Activated T-cell treated with anti-CD3 and anti-CD28 coated beads, Interleukin-2, amount 50 U/mL, for 4 hours (primary cell): ENCODE data around the gene RELT. TPM values are rescaled to one million over a fixed set of nuclear protein-coding genes. Genes with fewer than 3 reads are reported as not detected.
A peak's percentile ranks its signal among the peaks of the same experiment; 100 is the strongest.

Experiments
- ATAC-seq, 2 donors: fragments of 200-7000 bp; cut with Tn5 transposase; one replicate each; pipeline ENCODE4 v1.10.0; 2021
- DNase-seq: peaks from one replicate; pipeline ENCODE4 v3.0.0-alpha.2; 2020
- H3K27me3 Mint-ChIP-seq: one replicate; pipeline ENCODE4 v1.8.0; 2021; ENCODE audit warnings: low read depth, mixed read lengths
- H3K36me3 Mint-ChIP-seq: one replicate; pipeline ENCODE4 v1.8.0; 2022; ENCODE audit warnings: mixed read lengths; ENCODE audit not compliant: insufficient read depth
- H3K4me1 Mint-ChIP-seq: one replicate; pipeline ENCODE4 v1.8.0; 2021; ENCODE audit warnings: low read depth, mixed read lengths
- H3K4me3 Mint-ChIP-seq: one replicate; pipeline ENCODE4 v1.8.0; 2021; ENCODE audit warnings: mild to moderate bottlenecking, moderate library complexity, mixed read lengths
- H3K9me3 Mint-ChIP-seq: one replicate; pipeline ENCODE4 v1.8.0; 2021; ENCODE audit warnings: mixed read lengths
- total RNA-seq, 3 donors: library from RNA; stranded (reverse); gene quantifications; one replicate each; pipeline ENCODE4 v1.2.1, GENCODE V29; 2021

The RELT gene
- total RNA-seq, 3 donors from 2014 or later, result 31.3 to 36.6 (median 32.5) TPM

GRCh38 chr11:73342633-73343032 lies 33.6 kb upstream of the RELT start:
- Mint-ChIP-seq H3K27me3 (peaks cover 2% of the 10 kb centered on the region), H3K36me3 (no peaks in the 10 kb centered on the region), H3K9me3 (no peaks in the 10 kb centered on the region), H3K4me3 (no peak overlapping the region), H3K4me1 (no peaks in the 10 kb centered on the region)
- no peak for ATAC-seq
- DNase-seq, result no peak

DNA sequence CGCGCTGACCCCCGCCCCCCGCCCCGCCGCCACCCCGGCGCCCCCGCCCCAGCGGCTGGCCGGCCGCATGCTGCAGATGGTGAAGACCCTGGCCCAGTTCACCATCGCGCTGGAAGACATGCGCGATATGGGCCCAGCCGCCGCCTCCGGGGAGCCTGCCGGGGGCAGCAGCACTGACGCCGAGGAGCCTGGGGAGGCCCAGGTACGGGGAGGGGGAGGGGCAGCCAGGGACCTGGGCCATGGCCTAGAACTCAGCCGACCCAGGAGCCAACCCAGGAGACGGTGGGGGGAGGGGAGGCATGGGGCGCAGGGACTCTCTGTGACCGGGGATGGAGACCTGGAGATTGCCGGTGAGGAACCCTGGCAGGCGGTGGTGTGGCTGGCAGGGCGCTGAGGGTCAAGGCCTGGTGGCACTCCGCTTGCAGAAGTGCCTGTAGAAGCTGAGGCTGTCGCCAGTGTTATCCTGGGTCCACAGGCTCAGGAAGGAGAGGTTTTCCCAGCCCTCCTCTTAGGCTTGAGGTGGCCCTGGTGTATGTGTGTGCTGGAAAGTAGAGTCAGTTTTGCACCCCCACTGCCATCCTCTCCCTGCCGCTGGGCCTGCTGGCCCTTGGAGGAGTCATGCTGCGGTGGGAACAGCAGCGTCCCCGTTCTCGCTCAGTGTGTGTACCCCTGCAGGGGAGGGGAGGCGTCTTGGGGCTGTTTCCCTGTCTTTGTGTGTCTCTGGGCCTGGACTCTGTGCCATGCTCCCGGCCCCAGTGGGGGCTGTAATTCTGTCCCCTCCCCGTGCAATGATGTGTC lies 32.9 kb upstream of the RELT start:
- no peak for DNase-seq
- no peak overlapping the region for H3K4me3 Mint-ChIP-seq
- ATAC-seq, result no peak
- no peaks in the 10 kb centered on the region for H3K4me1 Mint-ChIP-seq
- H3K27me3 Mint-ChIP-seq, result peaks cover 2% of the 10 kb centered on the region
- no peaks in the 10 kb centered on the region for H3K36me3 Mint-ChIP-seq
- no peaks in the 10 kb centered on the region for H3K9me3 Mint-ChIP-seq

GRCh38 chr11:73344191-73344607 lies 32.0 kb upstream of the RELT start:
- Mint-ChIP-seq H3K4me1 (no peaks in the 10 kb centered on the region), H3K4me3 (no peak overlapping the region), H3K36me3 (no peaks in the 10 kb centered on the region), H3K27me3 (peaks cover 2% of the 10 kb centered on the region), H3K9me3 (no peaks in the 10 kb centered on the region)
- ATAC-seq, result no peak
- no peak for DNase-seq

GRCh38 chr11:73345481-73346160 lies 30.6 kb upstream of the RELT start:
- Mint-ChIP-seq H3K4me1 (no peaks in the 10 kb centered on the region), H3K9me3 (no peaks in the 10 kb centered on the region), H3K27me3 (peaks cover 2% of the 10 kb centered on the region), H3K4me3 (no peak overlapping the region), H3K36me3 (no peaks in the 10 kb centered on the region)
- DNase-seq (no peak), ATAC-seq (no peak)

- no peak overlapping the region for H3K4me3 Mint-ChIP-seq
- peaks cover 2% of the 10 kb centered on the region for H3K27me3 Mint-ChIP-seq
- no peaks in the 10 kb centered on the region for H3K36me3 Mint-ChIP-seq
- H3K4me1 Mint-ChIP-seq, result no peaks in the 10 kb centered on the region
- no peaks in the 10 kb centered on the region for H3K9me3 Mint-ChIP-seq
- DNase-seq (no peak), ATAC-seq (no peak)
Observed at GRCh38 chr11:73346186-73346935, 29.8 kb upstream of the RELT start.

DNA sequence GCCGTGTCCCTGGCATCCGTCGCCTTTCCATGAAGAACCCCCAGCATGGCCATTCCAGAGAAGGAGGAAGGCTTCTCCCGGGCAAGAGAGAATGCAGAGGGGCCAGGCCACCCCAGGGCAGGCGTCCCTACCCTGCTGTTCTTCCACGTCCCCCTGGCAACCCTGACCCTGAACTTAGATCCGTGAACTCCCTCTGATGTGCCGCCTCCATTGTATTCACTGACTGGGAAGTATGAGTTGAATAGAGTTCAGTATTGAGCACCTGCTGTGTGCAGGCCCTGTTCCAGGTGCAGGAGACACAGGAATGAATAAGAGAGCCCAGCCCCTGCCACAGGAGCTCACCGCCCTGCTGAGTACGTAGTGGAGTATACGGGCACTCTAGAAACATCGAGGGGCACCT lies 29.1 kb upstream of the RELT start:
- no peaks in the 10 kb centered on the region for H3K36me3 Mint-ChIP-seq

DNA sequence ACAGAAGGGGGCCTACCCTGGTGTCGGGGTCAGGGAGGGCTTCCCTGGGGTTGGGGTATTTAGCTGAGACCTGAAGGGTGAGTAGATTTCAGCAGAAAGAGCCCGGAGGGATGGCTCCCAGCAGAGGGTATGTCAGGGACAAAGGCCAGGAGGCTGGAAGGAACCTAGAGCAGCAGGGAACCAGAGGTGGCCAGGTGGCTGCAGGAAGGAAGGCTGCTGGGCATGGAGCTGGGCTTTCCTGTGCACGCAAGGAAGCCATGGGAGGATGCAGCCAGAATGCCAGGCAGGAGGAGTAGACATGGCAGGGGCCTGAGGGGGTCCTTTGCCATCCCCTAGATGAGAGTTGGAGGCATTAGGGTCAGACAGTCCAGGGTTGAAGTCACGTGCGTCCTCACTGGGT lies 27.4 kb upstream of the RELT start:
- no peak overlapping the region for H3K4me3 Mint-ChIP-seq
- H3K36me3 Mint-ChIP-seq, result no peaks in the 10 kb centered on the region
- peaks cover 2% of the 10 kb centered on the region for H3K27me3 Mint-ChIP-seq
- DNase-seq (no peak), ATAC-seq (no peak)
- H3K9me3 Mint-ChIP-seq, result no peaks in the 10 kb centered on the region
- H3K4me1 Mint-ChIP-seq, result no peaks in the 10 kb centered on the region

More for the DNA sequence above, 29.1 kb upstream of the RELT start:
- Mint-ChIP-seq H3K4me3 (no peak overlapping the region), H3K9me3 (no peaks in the 10 kb centered on the region), H3K27me3 (peaks cover 2% of the 10 kb centered on the region), H3K4me1 (no peaks in the 10 kb centered on the region)
- ATAC-seq, result no peak
- DNase-seq, result no peak

DNA sequence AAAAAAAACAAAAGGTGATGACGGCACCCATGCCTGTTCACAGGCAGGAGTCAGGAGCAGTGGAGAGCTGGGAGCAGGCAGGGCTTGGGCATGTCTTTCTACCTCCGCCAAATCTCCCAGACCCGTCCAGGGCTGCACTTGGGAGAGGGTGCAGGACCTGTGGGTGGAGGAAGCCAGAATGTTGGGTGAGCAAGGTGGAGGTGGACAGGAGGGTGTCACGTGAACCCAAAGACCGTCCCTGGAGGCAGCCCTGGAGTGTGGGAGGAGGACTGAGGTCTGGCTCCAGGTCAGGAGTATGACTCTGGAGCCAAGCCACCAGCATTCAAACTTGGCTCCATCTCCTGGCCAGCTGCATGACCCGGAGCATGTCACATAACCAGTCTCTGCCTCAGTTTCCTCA lies 26.6 kb upstream of the RELT start:
- Mint-ChIP-seq H3K4me1 (no peaks in the 10 kb centered on the region), H3K9me3 (no peaks in the 10 kb centered on the region), H3K27me3 (peaks cover 2% of the 10 kb centered on the region), H3K4me3 (no peak overlapping the region), H3K36me3 (no peaks in the 10 kb centered on the region)
- ATAC-seq, result no peak
- DNase-seq, result no peak

DNA sequence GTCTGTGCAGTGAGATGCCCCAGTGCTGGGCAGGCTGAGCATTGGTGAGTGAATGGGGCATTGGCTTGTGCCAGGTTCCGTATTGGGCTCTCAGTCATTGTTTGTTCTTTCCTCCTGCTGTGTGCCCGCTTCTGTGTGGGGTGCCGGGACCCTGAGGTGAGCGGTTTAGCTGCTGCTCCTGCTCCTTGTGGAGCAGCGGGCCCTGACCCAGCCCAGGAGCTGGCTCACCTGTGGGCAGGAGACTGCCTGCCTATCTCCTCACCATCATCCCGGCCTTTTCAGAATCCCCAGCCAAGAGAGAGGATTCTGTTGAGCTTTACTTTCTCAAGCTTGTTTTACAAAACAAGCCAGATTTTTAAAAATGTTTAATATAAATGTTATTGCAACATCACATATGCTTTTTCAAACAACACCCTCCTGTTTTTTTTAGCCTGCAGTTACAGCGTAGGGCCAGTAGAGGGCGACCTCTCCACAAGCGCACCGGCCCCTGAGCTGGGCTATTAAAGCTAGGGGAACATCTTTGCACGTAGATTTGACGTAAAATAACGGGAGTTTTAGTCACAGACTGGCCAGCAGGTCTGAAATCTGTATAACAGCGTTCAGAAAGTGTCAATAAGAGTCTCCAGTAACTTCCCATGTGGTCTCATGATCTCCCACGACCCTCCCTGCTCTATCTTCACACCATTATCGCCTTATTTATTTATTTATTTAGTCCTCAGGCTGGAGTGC lies 25.1 kb upstream of the RELT start:
- H3K27me3 Mint-ChIP-seq, result no peaks in the 10 kb centered on the region
- peak; percentile 46 for DNase-seq
- no peaks in the 10 kb centered on the region for H3K9me3 Mint-ChIP-seq
- peak; percentile 70 to 78 for ATAC-seq
- no peak overlapping the region for H3K4me3 Mint-ChIP-seq
- no peaks in the 10 kb centered on the region for H3K4me1 Mint-ChIP-seq
- H3K36me3 Mint-ChIP-seq, result no peaks in the 10 kb centered on the region

GRCh38 chr11:73353422-73353821 lies 22.8 kb upstream of the RELT start:
- H3K4me1 Mint-ChIP-seq, result no peaks in the 10 kb centered on the region
- ATAC-seq (no peak), DNase-seq (no peak)
- no peaks in the 10 kb centered on the region for H3K36me3 Mint-ChIP-seq
- H3K27me3 Mint-ChIP-seq, result no peaks in the 10 kb centered on the region
- H3K4me3 Mint-ChIP-seq, result no peak overlapping the region
- H3K9me3 Mint-ChIP-seq, result no peaks in the 10 kb centered on the region

GRCh38 chr11:73355109-73355508 lies 21.1 kb upstream of the RELT start:
- ATAC-seq, result no peak
- no peaks in the 10 kb centered on the region for H3K9me3 Mint-ChIP-seq
- DNase-seq, result no peak
- no peaks in the 10 kb centered on the region for H3K27me3 Mint-ChIP-seq
- H3K4me1 Mint-ChIP-seq, result no peaks in the 10 kb centered on the region
- H3K36me3 Mint-ChIP-seq, result no peaks in the 10 kb centered on the region
- H3K4me3 Mint-ChIP-seq, result no peak overlapping the region

DNA sequence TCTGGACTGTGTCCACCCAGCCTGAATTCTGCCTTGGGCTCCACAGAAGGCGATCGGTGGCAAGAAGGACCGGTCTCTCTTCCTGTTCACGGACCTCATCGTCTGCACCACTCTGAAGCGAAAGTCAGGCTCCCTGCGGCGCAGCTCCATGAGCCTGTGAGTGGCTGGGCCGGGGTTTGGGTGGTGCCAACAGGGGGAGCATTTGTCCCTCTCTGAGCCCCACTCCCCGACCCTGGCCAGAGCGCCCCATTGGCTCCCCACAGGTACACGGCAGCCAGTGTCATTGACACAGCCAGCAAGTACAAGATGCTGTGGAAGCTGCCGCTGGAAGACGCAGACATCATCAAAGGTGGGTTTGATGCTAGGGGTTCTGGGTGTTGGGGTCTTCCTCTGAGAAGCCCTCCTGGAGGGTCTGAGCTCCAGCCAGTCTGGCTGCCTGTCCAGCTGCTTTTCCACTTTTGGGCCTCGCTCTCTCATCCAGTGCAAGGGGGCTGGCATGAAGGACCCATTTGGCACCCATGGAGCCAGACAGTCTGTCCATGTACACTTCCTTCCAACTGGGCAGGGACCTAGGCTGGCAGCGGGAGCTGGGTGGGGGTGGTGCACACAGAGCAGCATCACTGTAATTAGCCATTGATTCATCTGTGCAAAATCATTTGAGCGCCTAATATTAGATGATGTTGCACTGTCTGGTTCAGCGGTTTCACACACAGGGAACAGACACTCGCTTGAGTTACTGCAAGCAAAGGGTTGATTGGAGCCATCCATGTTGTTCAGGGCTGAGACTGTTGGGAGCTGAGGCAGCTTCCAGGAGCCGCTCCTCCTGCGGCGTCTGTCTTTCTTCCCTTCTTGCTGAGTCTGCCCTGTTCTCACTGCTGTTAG lies 19.0 kb upstream of the RELT start:
- no peak for ATAC-seq

GRCh38 chr11:73358071-73358470 lies 18.1 kb upstream of the RELT start:
- no peaks in the 10 kb centered on the region for H3K27me3 Mint-ChIP-seq
- no peaks in the 10 kb centered on the region for H3K36me3 Mint-ChIP-seq
- no peak overlapping the region for H3K4me3 Mint-ChIP-seq
- H3K4me1 Mint-ChIP-seq, result no peaks in the 10 kb centered on the region
- ATAC-seq (no peak), DNase-seq (no peak)
- H3K9me3 Mint-ChIP-seq, result no peaks in the 10 kb centered on the region

More for the DNA sequence above, 19.0 kb upstream of the RELT start:
- H3K9me3 Mint-ChIP-seq, result no peaks in the 10 kb centered on the region
- no peak overlapping the region for H3K4me3 Mint-ChIP-seq
- no peak for DNase-seq
- H3K36me3 Mint-ChIP-seq, result no peaks in the 10 kb centered on the region
- H3K27me3 Mint-ChIP-seq, result no peaks in the 10 kb centered on the region
- no peaks in the 10 kb centered on the region for H3K4me1 Mint-ChIP-seq
